ENCODE results near the gene RTKN.
A peak's percentile ranks its signal among the peaks of the same experiment; 100 is the strongest.

Gene RTKN

DNA sequence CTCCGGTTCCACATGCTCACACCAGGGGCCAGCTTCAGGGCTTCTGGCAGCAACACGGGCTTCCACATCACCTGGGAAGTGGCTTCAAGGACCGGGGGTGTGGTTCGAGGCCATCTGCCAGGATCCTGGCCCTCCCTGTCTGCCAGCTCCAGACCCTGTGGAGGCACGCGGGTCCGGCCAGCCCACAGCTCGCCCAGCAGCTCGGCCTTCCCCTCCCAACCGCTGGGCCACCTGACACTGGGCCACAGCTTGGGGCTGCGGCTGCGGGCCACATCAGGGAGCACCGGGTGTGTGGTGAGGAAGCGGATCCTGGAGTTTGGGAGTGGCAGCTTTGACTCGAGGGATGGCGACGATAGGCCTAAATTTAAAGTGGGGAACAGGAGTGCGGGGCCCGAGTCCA lies 27.3 kb downstream of the RTKN start:
- TF ChIP-seq, protein P1, sequence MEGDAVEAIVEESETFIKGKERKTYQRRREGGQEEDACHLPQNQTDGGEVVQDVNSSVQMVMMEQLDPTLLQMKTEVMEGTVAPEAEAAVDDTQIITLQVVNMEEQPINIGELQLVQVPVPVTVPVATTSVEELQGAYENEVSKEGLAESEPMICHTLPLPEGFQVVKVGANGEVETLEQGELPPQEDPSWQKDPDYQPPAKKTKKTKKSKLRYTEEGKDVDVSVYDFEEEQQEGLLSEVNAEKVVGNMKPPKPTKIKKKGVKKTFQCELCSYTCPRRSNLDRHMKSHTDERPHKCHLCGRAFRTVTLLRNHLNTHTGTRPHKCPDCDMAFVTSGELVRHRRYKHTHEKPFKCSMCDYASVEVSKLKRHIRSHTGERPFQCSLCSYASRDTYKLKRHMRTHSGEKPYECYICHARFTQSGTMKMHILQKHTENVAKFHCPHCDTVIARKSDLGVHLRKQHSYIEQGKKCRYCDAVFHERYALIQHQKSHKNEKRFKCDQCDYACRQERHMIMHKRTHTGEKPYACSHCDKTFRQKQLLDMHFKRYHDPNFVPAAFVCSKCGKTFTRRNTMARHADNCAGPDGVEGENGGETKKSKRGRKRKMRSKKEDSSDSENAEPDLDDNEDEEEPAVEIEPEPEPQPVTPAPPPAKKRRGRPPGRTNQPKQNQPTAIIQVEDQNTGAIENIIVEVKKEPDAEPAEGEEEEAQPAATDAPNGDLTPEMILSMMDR (IDR thresholded peaks at IDR 0.05; ENCODE audit: control insufficient read depth, insufficient read depth, low read depth, low read length, missing control alignments), result no peak
- no peak for DNase-seq (ENCODE audit: low read depth)
- H3K4me3 ChIP-seq (ENCODE audit: control insufficient read depth, low read depth, low read length), result peak overlapping the region; percentile 54

DNA sequence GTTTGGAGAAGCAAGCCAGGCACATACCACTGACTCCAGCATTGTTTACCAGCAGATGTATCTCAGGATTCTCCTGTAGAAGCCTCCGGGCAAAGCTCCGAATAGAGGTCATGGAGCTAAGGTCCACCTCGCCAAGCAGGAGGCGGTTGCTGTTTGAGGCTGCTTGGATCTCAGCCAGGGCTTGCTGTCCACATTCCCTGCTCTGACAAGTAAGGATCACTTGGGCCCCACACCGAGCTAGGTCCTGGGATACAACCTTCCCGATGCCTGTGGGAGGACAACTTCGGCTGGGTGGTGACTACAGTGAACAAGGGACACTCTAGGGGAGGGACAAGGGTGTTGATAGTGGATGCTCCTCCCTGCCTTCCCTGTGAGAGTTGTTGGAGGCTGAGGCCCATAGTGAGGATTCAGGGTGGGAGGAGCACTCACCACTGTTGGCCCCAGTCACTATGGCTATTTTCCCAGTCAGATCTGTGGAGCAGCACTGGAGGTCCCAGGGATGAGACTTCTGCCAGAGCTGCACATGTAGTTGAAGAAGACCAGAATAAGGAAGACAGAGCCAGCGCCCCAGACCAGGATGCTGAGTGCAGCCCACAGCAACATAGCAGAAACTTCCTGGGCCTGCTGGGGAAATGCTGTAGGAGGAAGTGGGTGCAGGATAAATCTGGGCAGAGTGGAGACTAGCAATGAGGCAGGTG lies 28.6 kb downstream of the RTKN start:
- H3K4me3 ChIP-seq (ENCODE audit: control insufficient read depth, low read depth, low read length), result no peak overlapping the region
- DNase-seq (ENCODE audit: low read depth), result no peak
- TF ChIP-seq, protein P1 (IDR thresholded peaks at IDR 0.05; ENCODE audit: control insufficient read depth, insufficient read depth, low read depth, low read length, missing control alignments), result no peak

DNA sequence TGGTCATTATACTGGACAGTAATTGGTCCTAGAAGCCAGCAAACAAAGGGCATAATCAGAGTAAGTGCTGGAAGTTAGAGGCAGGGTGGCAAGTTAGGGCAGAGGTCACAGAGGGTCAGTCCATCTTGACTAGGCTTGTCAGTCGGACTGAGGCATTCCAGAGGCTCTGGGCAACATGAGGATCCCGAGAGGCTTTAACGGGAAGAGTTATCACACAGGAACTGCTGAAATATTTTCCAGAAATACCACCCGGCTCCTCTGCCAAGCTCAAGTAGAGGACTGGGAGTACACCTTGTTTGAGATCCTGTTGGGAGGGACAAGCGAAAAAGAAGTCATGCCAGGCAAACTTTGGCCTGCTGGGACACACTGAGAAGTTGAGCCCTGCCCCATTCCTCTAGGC lies 34.1 kb downstream of the RTKN start:
- DNase-seq (ENCODE audit: low read depth), result no peak
- H3K4me3 ChIP-seq (ENCODE audit: control insufficient read depth, low read depth, low read length), result no peak overlapping the region
- TF ChIP-seq, protein P1 (IDR thresholded peaks at IDR 0.05; ENCODE audit: control insufficient read depth, insufficient read depth, low read depth, low read length, missing control alignments), result no peak

DNA sequence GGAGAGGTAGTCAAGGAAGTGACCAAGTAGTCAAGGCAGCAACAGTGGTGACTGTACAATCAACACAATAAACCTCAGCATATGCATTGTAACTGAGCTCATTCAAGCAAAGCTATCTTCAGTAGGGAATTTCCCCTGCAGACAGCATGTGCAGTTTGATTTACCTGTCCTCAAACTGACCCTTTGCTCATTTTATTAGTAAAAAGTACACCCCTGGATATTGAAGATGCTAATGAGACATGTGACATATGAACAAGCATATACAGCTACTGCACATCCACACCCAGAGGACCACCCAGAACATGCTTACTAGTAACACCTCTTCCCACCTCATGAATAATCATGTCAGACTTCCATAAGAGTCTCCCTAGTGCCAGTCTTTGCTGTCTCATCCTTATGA lies 35.7 kb downstream of the RTKN start:
- no peak for DNase-seq (ENCODE audit: low read depth)
- TF ChIP-seq, protein P1 (IDR thresholded peaks at IDR 0.05; ENCODE audit: control insufficient read depth, insufficient read depth, low read depth, low read length, missing control alignments), result no peak
- H3K4me3 ChIP-seq (ENCODE audit: control insufficient read depth, low read depth, low read length), result no peak overlapping the region

DNA sequence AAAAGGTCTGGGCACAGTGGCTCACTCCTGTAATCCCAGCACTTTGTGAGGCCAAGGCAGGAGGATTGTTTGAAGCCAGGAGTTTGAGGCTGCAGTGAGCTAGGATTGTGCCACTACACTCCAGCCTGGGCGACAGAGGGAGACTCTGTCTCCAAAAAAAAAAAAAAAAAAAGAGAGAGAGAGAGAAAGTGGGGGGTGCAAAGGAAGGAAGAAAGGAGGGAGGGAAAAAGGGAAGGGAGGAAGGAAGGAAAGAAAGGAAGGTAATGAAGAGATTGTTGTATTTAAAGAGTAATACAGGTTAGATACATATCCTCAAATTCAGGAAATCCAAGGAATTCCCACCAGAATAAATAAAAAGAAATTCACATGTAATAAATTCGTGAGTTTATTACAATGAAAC lies 39.8 kb downstream of the RTKN start:
- no peak for DNase-seq (ENCODE audit: low read depth)
- TF ChIP-seq, protein P1 (IDR thresholded peaks at IDR 0.05; ENCODE audit: control insufficient read depth, insufficient read depth, low read depth, low read length, missing control alignments), result no peak
- no peak overlapping the region for H3K4me3 ChIP-seq (ENCODE audit: control insufficient read depth, low read depth, low read length)

DNA sequence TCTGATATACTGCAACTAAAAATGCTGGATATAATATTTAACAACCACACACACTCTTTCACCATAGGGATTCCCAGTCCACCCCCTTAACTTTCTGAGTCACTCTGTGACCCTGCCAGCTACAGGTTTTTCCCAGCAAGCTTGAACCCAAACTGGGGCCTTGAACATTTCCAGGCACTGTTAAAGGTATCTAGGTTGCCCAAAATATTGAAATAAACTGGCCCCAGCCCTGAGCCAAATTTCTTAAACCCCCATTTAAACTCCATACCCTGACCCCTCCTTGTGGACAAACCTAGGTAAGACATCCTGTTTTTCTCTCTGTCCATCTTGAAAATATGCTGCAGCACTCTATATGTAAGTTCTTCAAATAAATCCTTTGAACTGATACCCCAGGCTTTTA lies 42.0 kb downstream of the RTKN start:
- H3K4me3 ChIP-seq (ENCODE audit: control insufficient read depth, low read depth, low read length), result no peak overlapping the region
- TF ChIP-seq, protein P1 (IDR thresholded peaks at IDR 0.05; ENCODE audit: control insufficient read depth, insufficient read depth, low read depth, low read length, missing control alignments), result peak; percentile 63
- DNase-seq (ENCODE audit: low read depth), result no peak

Data from AG09309 (cell line).